HL-60 (cell line): ENCODE data around the gene ATAD3C.
"Not testable (repeated sequence)": the region's sequence is repeated elsewhere in the genome, so short reads cannot be mapped to it uniquely, and the experiment has no call there.

Source experiments
- DNase-seq, 2 experiments: peaks; one replicate each; pipeline ENCODE4 v3.0.0-alpha.2; 2010 to 2020; ENCODE audit warnings: low read depth in 1 of 2, low spot score in 1 of 2
- H3K27ac ChIP-seq: fragments of 250-450 bp; sonication (Bioruptor Pico); replicated peaks from 2 replicates; pipeline ENCODE4 v1.5.1; 2020; ENCODE audit warnings: mild to moderate bottlenecking, moderate library complexity
- H3K27me3 ChIP-seq: fragments of 250-450 bp; sonication (Bioruptor Pico); 2 replicates; pipeline ENCODE4 v1.5.1; 2021; ENCODE audit warnings: mild to moderate bottlenecking, moderate library complexity; ENCODE audit not compliant: insufficient read depth, poor library complexity, severe bottlenecking
- H3K4me3 ChIP-seq: replicated peaks from 2 replicates; pipeline ENCODE4 v1.5.1; 2011; ENCODE audit warnings: mild to moderate bottlenecking, control low read depth, low read length; ENCODE audit not compliant: insufficient read depth
- GABPA ChIP-seq: IDR thresholded peaks from 2 replicates; pipeline ENCODE4 v1.6.1; 2012; ENCODE audit warnings: low read depth
- POLR2AphosphoS5 ChIP-seq: IDR thresholded peaks from 2 replicates; pipeline ENCODE4 v1.6.1; 2012; ENCODE audit warnings: low read depth
- REST ChIP-seq: IDR thresholded peaks from 2 replicates; pipeline ENCODE4 v1.6.1; 2012; ENCODE audit warnings: low read depth; ENCODE audit not compliant: insufficient replicate concordance
- SPI1 ChIP-seq: IDR thresholded peaks from 2 replicates; pipeline ENCODE4 v1.6.1; 2012; ENCODE audit warnings: low read depth, mild to moderate bottlenecking, borderline replicate concordance
- TF ChIP-seq, protein P1 (sequence below): IDR thresholded peaks from one replicate; pipeline ENCODE4 v1.5.1; 2011; ENCODE audit warnings: low read length, control low read depth, inconsistent platforms; ENCODE audit not compliant: insufficient read depth

Gene ATAD3C

DNA sequence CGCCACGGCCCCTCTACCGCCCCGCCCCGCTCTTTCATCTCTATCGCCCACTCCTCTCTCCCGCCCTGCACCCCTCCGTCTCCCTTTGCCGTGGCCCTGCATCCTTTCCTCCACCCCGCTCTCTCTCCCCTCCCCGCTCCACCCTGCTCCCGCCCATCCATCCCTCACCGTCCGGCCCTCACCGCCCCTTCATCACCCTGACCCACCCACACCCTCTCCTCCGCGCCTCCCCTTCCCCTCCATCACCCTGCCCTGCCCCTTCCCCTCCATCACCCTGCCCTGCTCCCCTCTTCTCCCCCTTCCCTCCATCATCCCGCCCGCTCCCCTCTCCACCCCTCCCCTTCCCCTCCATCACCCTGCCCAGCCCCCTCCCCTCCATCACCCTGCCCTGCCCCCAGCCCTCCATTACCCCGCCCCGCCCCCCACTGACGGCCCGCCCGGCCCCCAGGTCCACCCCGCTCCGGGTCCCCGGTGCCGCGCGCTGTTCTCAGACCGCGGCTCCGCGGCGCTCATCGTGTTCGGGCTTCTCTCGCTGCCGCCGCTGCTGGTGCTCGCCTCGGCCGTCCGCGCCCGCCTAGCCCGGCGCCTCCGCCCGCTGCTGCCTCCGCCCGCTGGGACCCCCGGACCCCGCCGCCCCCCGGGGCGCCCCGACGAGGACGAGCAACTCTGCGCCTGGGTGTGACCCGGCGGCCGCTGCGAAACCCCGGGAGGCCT lies 22.2 kb upstream of the ATAD3C start:
- no peak overlapping the region for H3K4me3 ChIP-seq
- no peak for DNase-seq
- TF ChIP-seq POLR2AphosphoS5 (no peak), REST (no peak), SPI1 (no peak), GABPA (no peak)
- TF ChIP-seq, protein P1, sequence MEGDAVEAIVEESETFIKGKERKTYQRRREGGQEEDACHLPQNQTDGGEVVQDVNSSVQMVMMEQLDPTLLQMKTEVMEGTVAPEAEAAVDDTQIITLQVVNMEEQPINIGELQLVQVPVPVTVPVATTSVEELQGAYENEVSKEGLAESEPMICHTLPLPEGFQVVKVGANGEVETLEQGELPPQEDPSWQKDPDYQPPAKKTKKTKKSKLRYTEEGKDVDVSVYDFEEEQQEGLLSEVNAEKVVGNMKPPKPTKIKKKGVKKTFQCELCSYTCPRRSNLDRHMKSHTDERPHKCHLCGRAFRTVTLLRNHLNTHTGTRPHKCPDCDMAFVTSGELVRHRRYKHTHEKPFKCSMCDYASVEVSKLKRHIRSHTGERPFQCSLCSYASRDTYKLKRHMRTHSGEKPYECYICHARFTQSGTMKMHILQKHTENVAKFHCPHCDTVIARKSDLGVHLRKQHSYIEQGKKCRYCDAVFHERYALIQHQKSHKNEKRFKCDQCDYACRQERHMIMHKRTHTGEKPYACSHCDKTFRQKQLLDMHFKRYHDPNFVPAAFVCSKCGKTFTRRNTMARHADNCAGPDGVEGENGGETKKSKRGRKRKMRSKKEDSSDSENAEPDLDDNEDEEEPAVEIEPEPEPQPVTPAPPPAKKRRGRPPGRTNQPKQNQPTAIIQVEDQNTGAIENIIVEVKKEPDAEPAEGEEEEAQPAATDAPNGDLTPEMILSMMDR, result no peak
- peaks cover 28% of the 10 kb centered on the region for H3K27me3 ChIP-seq
- no peak overlapping the region for H3K27ac ChIP-seq

DNA sequence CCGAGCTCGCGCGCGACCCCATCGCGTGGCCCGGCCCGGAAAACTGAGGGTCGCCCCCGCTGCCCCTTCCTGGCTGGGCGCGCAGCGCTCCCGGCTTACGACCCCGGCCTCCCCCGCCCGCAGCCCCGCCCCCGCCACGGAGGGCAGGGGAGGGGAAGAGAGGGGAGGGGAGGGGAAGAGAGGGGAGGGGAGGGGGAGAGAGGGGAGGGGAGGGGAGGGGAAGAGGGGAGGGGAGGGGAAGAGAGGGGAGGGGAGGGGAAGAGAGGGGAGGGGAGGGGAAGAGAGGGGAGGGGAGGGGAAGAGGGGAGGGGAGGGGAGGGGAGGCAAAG lies 21.7 kb upstream of the ATAD3C start:
- H3K4me3 ChIP-seq, result no peak overlapping the region
- peaks cover 28% of the 10 kb centered on the region for H3K27me3 ChIP-seq
- H3K27ac ChIP-seq, result no peak overlapping the region
- no peak for DNase-seq
- TF ChIP-seq REST (no peak), GABPA (no peak), POLR2AphosphoS5 (no peak), SPI1 (no peak)
- TF ChIP-seq, protein P1, result no peak

DNA sequence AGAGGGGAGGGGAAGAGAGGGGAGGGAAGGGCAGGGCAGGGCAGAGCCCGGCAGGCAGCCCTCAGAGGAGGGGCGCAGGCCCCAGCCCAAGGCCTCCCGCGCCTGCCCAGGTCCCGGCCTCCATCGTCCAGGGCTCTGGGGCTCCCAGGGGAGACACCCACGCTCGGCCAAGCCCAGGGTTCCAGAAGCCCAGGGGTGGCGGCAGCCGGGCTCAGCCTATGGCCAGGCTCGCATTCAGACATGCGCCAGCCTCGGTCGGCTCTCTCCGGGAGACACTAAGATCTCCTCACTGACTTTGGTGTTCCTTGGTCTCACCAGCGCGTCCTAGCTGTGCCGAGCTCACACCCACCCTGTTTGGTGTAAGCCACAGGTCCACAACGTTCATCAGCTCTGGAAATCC lies 21.3 kb upstream of the ATAD3C start:
- Histone ChIP-seq H3K27me3 (peaks cover 28% of the 10 kb centered on the region), H3K4me3 (no peak overlapping the region), H3K27ac (no peak overlapping the region)
- no peak for TF ChIP-seq GABPA
- TF ChIP-seq REST, result no peak
- TF ChIP-seq POLR2AphosphoS5, result no peak
- TF ChIP-seq SPI1, result no peak
- TF ChIP-seq, protein P1, result no peak
- no peak for DNase-seq

DNA sequence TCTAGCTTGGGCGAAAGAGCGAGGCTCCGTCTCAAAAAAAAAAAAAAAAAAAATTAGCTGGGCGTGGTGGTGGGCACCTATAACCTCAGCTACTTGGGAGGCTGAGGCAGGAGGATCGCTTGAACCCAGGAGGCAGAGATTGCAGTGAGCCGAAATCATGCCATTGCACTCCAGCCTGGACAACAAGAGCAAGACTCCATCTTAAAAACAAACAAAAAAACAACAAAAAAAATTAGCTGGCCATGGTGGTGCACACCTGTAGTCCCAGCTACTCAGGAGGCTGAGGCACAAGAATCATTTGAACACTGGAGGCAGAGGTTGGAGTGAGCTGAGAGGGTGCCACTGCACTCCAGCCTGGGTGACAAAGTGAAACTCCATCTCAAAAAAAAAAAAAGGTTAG lies 20.5 kb upstream of the ATAD3C start:
- H3K27me3 ChIP-seq, result peaks cover 28% of the 10 kb centered on the region
- not testable (repeated sequence) for H3K27ac ChIP-seq, H3K4me3 ChIP-seq, DNase-seq
